GM12865 (cell line): ENCODE data around the gene ITGAL.

Experiments
- DNase-seq: peaks from one replicate; pipeline ENCODE4 v3.0.0; 2010; ENCODE audit warnings: low read depth
- H3K4me3 ChIP-seq: 2 replicates; pipeline ENCODE4 v1.5.1; 2011; ENCODE audit warnings: mild to moderate bottlenecking, low read depth, low read length, control low read depth
- CTCF ChIP-seq: IDR thresholded peaks from 2 replicates; pipeline ENCODE4 v1.5.1; 2011; ENCODE audit warnings: low read length, control low read depth, low read depth, inconsistent platforms; ENCODE audit not compliant: insufficient read depth; ENCODE audit errors: missing control alignments

Gene ITGAL

GRCh38 chr16:30567160-30567990 is 94.8 kb downstream of the ITGAL start:
- TF ChIP-seq CTCF: no peak
- H3K4me3 ChIP-seq: no peak overlapping the region
- peak; percentile 69 for DNase-seq

- peak; percentile 88 for DNase-seq
- no peak for TF ChIP-seq CTCF
- H3K4me3 ChIP-seq: no peak overlapping the region; the same call in 1 of the 2 replicates
Observed at GRCh38 chr16:30567991-30568638, 95.6 kb downstream of the ITGAL start.

GRCh38 chr16:30569281-30569680 is 96.7 kb downstream of the ITGAL start:
- DNase-seq: no peak
- TF ChIP-seq CTCF: no peak

GRCh38 chr16:30569746-30570635 is 97.4 kb downstream of the ITGAL start:
- no peak for DNase-seq
- H3K4me3 ChIP-seq: no peak overlapping the region
- TF ChIP-seq CTCF: no peak

More at GRCh38 chr16:30569281-30569680, 96.7 kb downstream of the ITGAL start:
- H3K4me3 ChIP-seq: no peak overlapping the region

- DNase-seq: no peak
- peak overlapping the region; percentile 75 for H3K4me3 ChIP-seq
- no peak for TF ChIP-seq CTCF
Observed at GRCh38 chr16:30570636-30571444, 98.3 kb downstream of the ITGAL start.

- H3K4me3 ChIP-seq: peak within 1 kb of the TSS; percentile 75
- DNase-seq: peak; percentile 98
- TF ChIP-seq CTCF: no peak
Observed at GRCh38 chr16:30571445-30572322, 99.1 kb downstream of the ITGAL start, which contains the start of gene ZNF688. Gene ZNF688 (minus strand): TSS chr16:30571714. CDS start chr16:30571629, 85 bp downstream.
